ENCODE measurements around the gene FKBP2.

The FKBP2 gene

GRCh38 chr11:64284048-64284961 lies 43.4 kb downstream of the FKBP2 start, which contains the start of gene BAD:
TSS of gene BAD (minus strand) at chr11:64284665. CDS start at chr11:64284368, 297 bp downstream.
- DNase-seq (ENCODE audit: extremely low read depth, low read depth) = peak; percentile 73
- TF ChIP-seq CTCF (IDR thresholded peaks at IDR 0.05; ENCODE audit: low read depth, low read length) = no peak

- DNase-seq (ENCODE audit: extremely low read depth, low read depth) = no peak
- TF ChIP-seq CTCF (IDR thresholded peaks at IDR 0.05; ENCODE audit: low read depth, low read length) = no peak
Measured at GRCh38 chr11:64284962-64285884, 44.3 kb downstream of the FKBP2 start, which contains the start of gene GPR137. TSS of gene GPR137 (plus strand) at chr11:64285848. CDS start at chr11:64286525, 677 bp downstream.

GRCh38 chr11:64285885-64286800 lies 45.2 kb downstream of the FKBP2 start:
- no peak for TF ChIP-seq CTCF (IDR thresholded peaks at IDR 0.05; ENCODE audit: low read depth, low read length)
- no peak for DNase-seq (ENCODE audit: extremely low read depth, low read depth)

GRCh38 chr11:64286801-64287159 lies 45.9 kb downstream of the FKBP2 start:
- TF ChIP-seq CTCF (IDR thresholded peaks at IDR 0.05; ENCODE audit: low read depth, low read length) = no peak
- no peak for DNase-seq (ENCODE audit: extremely low read depth, low read depth)

GRCh38 chr11:64287676-64288352 lies 46.9 kb downstream of the FKBP2 start:
- TF ChIP-seq CTCF (IDR thresholded peaks at IDR 0.05; ENCODE audit: low read depth, low read length) = no peak
- DNase-seq (ENCODE audit: extremely low read depth, low read depth) = no peak

- TF ChIP-seq CTCF (IDR thresholded peaks at IDR 0.05; ENCODE audit: low read depth, low read length) = no peak
- no peak for DNase-seq (ENCODE audit: extremely low read depth, low read depth)
Measured at GRCh38 chr11:64288353-64288750, 47.5 kb downstream of the FKBP2 start.

All from AG09319 (cell line).